Spleen (tissue), 7 donors: Measurements from ENCODE around the gene MYOD1.

Experiments
- CTCF ChIP-seq, 11 experiments: fragments of 200-600 bp in 7 of 11; fragments of 450-650 bp in 4 of 11; sonication (generic) in 4 of 11; IDR thresholded peaks in 8 of 11; conservative IDR thresholded peaks in 3 of 11; 1 replicate in 7 of 11; 2 replicates in 4 of 11; pipeline versions ENCODE4 v1.4.0 to v1.8.0; 2016 to 2021; ENCODE audit warnings: antibody characterized with exemption in 11 of 11, inconsistent platforms in 4 of 11, mild to moderate bottlenecking in 1 of 11
- POLR2A ChIP-seq, 3 donors: fragments of 450-650 bp; IDR thresholded peaks; one replicate each; pipeline ENCODE4 v1.5.1; 2017; ENCODE audit warnings: antibody characterized with exemption in 3 of 3, mild to moderate bottlenecking in 1 of 3
- POLR2AphosphoS5 ChIP-seq, 3 donors: sonication (generic); formaldehyde crosslinking; IDR thresholded peaks; one replicate each; pipeline ENCODE4 v1.5.1; 2017; ENCODE audit warnings: antibody characterized with exemption in 3 of 3
- donor health status: DM: no; HTN: no; CAD: no; lungs with moderate emphysema.
- donor health status: DM: no; HTN: no; CAD: no.
- donor health status: DM: no; HTN: no; CAD: no.

DNA sequence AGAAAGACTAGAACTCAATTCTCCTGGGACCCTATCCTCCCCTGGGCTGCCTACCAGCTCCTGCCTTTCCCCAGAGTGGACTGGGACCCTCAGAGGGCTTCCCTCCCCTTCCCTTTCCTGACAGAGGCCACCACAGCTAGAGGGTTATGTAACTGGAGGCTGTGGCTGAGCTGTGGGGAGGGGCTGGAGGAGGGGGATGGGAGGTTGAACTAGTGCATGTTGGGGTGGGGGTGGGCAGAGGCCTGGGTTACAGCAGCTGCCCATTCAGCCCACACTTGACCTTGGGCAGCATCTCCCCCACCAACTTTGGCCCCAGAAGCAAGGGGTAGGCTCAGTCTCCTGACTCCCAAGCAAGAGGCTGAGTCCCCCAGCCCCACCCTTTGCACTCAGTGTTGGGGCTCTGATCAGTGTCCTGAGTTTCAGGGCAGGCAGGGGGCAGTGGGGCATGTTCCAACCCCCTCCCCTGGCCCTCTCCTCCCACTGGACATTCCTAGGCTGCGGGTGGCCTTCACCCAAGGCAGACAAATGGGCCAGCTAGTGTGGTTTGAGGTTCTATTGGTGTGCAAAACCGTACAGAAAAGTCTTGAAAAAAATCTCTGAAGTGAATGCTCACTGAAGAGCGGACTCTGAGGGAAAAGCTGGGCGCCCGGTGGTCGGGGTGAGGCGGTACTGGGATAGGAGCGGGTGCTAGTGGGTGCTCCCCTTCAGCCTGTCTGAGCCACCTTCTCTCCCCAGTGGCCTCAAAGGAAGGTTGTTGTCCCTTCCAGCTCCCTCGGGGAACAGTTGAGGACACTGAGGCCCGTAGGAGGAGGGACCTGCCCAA lies 19.0 kb downstream of the MYOD1 start:
- no peak for TF ChIP-seq CTCF (IDR thresholded peaks at IDR 0.05 in 8 of 11, conservative IDR thresholded peaks at IDR 0.05 in 3 of 11)
- no peak for TF ChIP-seq POLR2A (IDR thresholded peaks at IDR 0.05)
- TF ChIP-seq POLR2AphosphoS5 (IDR thresholded peaks at IDR 0.05), result no peak
